Measurements from ENCODE around the gene ZBTB43. TPM values are rescaled to one million over a fixed set of nuclear protein-coding genes. Genes with fewer than 3 reads are reported as not detected.

ZBTB43 gene
- total RNA-seq, 2 donors from 2014 or later: 17.4 to 24.2 TPM

GRCh38 chr9:126875756-126876510 is 71.1 kb downstream of the ZBTB43 start:
- no peak overlapping the region for H3K27ac Mint-ChIP-seq

GRCh38 chr9:126876531-126876930 is 71.7 kb downstream of the ZBTB43 start:
- Mint-ChIP-seq H3K9me3 (peaks cover 3% of the 10 kb centered on the region), H3K4me3 (no peak overlapping the region), H3K27me3 (ENCODE audit: insufficient read depth) (no peaks in the 10 kb centered on the region), H3K27ac (no peak overlapping the region), H3K4me1 (peaks cover 9% of the 10 kb centered on the region), H3K36me3 (ENCODE audit: low read depth) (peaks cover 31% of the 10 kb centered on the region)
- 90 to 96% methylated on average over 3 to 4 of the region's 4 CpGs for WGBS, 2 experiments (ENCODE audit: insufficient coverage in 1 of 2, insufficient read length in 1 of 2)
- no peak for DNase-seq
- no peaks in the 10 kb centered on the region for H3K4me1 ChIP-seq (ENCODE audit: control insufficient read depth, insufficient read depth, low read length)
- no peak overlapping the region for H3K4me3 ChIP-seq (ENCODE audit: low read length)
- H3K36me3 ChIP-seq (ENCODE audit: control insufficient read depth, insufficient read depth, low read length): peaks cover 21% of the 10 kb centered on the region
- no peak overlapping the region for H3K27ac ChIP-seq (ENCODE audit: low read depth, low read length)
- no peak for TF ChIP-seq CTCF (conservative IDR thresholded peaks at IDR 0.05)
- no peak overlapping the region for H3K9ac ChIP-seq (ENCODE audit: extremely low read depth, low read length, poor library complexity, severe bottlenecking)
- no peaks in the 10 kb centered on the region for H3K9me3 ChIP-seq (ENCODE audit: control insufficient read depth, low read length)
- H3K27me3 ChIP-seq (ENCODE audit: control insufficient read depth, insufficient read depth, low read length, poor library complexity, severe bottlenecking): no peaks in the 10 kb centered on the region

More at GRCh38 chr9:126875756-126876510, 71.1 kb downstream of the ZBTB43 start:
- no peak overlapping the region for H3K4me3 ChIP-seq (ENCODE audit: low read length)
- no peak for DNase-seq
- Mint-ChIP-seq H3K9me3 (peaks cover 3% of the 10 kb centered on the region), H3K36me3 (ENCODE audit: low read depth) (peaks cover 29% of the 10 kb centered on the region), H3K4me3 (no peak overlapping the region), H3K4me1 (peaks cover 9% of the 10 kb centered on the region), H3K27me3 (ENCODE audit: insufficient read depth) (no peaks in the 10 kb centered on the region)
- H3K36me3 ChIP-seq (ENCODE audit: control insufficient read depth, insufficient read depth, low read length): peaks cover 19% of the 10 kb centered on the region
- WGBS, 2 experiments (ENCODE audit: insufficient coverage in 1 of 2, insufficient read length in 1 of 2): 97 to 100% methylated on average over 1 to 3 of the region's 4 CpGs
- no peaks in the 10 kb centered on the region for H3K27me3 ChIP-seq (ENCODE audit: control insufficient read depth, insufficient read depth, low read length, poor library complexity, severe bottlenecking)
- H3K27ac ChIP-seq (ENCODE audit: low read depth, low read length): no peak overlapping the region
- no peak overlapping the region for H3K9ac ChIP-seq (ENCODE audit: extremely low read depth, low read length, poor library complexity, severe bottlenecking)
- no peaks in the 10 kb centered on the region for H3K9me3 ChIP-seq (ENCODE audit: control insufficient read depth, low read length)
- TF ChIP-seq CTCF (conservative IDR thresholded peaks at IDR 0.05): no peak
- no peaks in the 10 kb centered on the region for H3K4me1 ChIP-seq (ENCODE audit: control insufficient read depth, insufficient read depth, low read length)

DNA sequence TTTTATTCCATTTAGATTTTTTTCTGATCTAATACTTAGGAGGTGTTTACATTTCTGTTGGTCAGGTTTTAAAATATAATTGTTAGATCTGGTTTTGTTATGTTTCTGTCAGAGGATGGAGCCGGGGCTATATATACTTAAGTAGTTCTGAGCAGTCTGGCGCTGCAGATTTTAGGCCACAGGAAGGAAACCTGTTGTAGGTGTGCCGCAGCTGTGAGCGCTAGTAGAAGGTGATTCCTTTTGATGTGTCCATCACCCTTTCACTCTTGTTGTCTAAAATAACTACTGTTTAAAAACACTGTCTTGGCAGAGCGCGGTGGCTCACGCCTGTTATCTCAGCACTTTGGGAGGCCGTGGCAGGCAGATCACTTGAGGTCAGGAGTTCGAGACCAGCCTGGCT is 72.6 kb downstream of the ZBTB43 start:
- no peaks in the 10 kb centered on the region for H3K27me3 Mint-ChIP-seq (ENCODE audit: insufficient read depth)

More for the DNA sequence above, 72.6 kb downstream of the ZBTB43 start:
- Histone ChIP-seq H3K27me3 (ENCODE audit: control insufficient read depth, insufficient read depth, low read length, poor library complexity, severe bottlenecking) (no peaks in the 10 kb centered on the region), H3K36me3 (ENCODE audit: control insufficient read depth, insufficient read depth, low read length) (peaks cover 30% of the 10 kb centered on the region), H3K9me3 (ENCODE audit: control insufficient read depth, low read length) (no peaks in the 10 kb centered on the region), H3K4me1 (ENCODE audit: control insufficient read depth, insufficient read depth, low read length) (no peaks in the 10 kb centered on the region), H3K27ac (ENCODE audit: low read depth, low read length) (no peak overlapping the region), H3K9ac (ENCODE audit: extremely low read depth, low read length, poor library complexity, severe bottlenecking) (no peak overlapping the region), H3K4me3 (ENCODE audit: low read length) (no peak overlapping the region)
- no peak for DNase-seq
- H3K36me3 Mint-ChIP-seq (ENCODE audit: low read depth): peaks cover 35% of the 10 kb centered on the region
- no peak overlapping the region for H3K27ac Mint-ChIP-seq
- no peak for TF ChIP-seq CTCF (conservative IDR thresholded peaks at IDR 0.05)
- WGBS, 2 experiments (ENCODE audit: insufficient coverage in 1 of 2, insufficient read length in 1 of 2): 90 to 98% methylated on average over 9 of the region's 9 CpGs
- H3K4me3 Mint-ChIP-seq: no peak overlapping the region
- H3K4me1 Mint-ChIP-seq: peaks cover 10% of the 10 kb centered on the region
- peaks cover 3% of the 10 kb centered on the region for H3K9me3 Mint-ChIP-seq

Measured in endodermal cell (in vitro differentiated cells).